Subcutaneous adipose tissue (tissue), 4 donors: Measurements from ENCODE around the gene DCHS2. TPM values are rescaled to one million over a fixed set of nuclear protein-coding genes. Genes with fewer than 3 reads are reported as not detected.

Experiments used
- total RNA-seq, 4 donors: library from RNA; depleted of rRNA; stranded (reverse); fragments of >200 nt; gene quantifications; one replicate each; pipeline ENCODE4 v1.1.0, GENCODE V29; 2016
- TF ChIP-seq, protein P1 (sequence below): fragments of 450-650 bp; IDR thresholded peaks from one replicate; pipeline ENCODE4 v1.5.1; 2016; ENCODE audit warnings: low read depth, mild to moderate bottlenecking, control low read depth, antibody characterized with exemption, moderate library complexity

Gene DCHS2
- total RNA-seq, 4 donors from 2014 or later: not detected

DNA sequence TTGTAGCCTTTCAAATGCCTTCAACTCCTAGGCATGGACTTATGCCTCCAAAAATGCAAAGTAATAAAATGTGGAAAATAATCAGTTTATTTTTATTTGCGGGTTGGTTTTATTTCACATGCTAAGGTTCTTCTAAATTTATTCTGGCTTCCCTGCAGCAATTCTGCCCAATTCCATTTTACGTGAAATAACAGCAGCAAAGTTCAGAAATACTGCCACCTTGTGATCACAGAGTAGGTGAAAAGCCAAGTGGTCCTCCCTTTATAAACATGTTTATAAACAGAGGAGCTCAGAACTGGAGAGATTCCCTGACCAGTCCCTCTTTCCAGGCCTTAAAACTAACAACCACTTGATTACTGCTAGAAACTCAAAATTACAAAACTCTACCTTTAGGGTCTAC is 14.7 kb upstream of the DCHS2 start:
- TF ChIP-seq, protein P1, sequence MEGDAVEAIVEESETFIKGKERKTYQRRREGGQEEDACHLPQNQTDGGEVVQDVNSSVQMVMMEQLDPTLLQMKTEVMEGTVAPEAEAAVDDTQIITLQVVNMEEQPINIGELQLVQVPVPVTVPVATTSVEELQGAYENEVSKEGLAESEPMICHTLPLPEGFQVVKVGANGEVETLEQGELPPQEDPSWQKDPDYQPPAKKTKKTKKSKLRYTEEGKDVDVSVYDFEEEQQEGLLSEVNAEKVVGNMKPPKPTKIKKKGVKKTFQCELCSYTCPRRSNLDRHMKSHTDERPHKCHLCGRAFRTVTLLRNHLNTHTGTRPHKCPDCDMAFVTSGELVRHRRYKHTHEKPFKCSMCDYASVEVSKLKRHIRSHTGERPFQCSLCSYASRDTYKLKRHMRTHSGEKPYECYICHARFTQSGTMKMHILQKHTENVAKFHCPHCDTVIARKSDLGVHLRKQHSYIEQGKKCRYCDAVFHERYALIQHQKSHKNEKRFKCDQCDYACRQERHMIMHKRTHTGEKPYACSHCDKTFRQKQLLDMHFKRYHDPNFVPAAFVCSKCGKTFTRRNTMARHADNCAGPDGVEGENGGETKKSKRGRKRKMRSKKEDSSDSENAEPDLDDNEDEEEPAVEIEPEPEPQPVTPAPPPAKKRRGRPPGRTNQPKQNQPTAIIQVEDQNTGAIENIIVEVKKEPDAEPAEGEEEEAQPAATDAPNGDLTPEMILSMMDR: no peak

DNA sequence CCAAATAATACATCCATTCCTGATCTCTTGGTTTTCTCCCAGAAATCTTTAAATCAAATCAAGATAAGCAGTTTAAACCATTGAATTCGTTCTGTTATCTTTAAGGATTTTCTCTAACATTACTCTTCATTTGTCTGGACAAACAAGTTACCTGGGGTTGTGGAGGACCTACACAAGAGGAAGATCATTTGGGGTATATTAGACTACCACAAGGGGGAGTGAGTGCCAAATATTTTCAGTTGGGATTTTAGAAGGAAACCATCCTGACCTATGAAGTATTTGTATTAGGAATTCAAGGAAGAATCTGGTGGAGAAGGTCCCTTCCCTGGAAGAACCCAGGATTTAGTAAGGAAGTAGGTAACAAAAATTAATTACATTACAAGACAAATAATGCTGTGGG is 12.0 kb upstream of the DCHS2 start:
- TF ChIP-seq, protein P1: no peak

DNA sequence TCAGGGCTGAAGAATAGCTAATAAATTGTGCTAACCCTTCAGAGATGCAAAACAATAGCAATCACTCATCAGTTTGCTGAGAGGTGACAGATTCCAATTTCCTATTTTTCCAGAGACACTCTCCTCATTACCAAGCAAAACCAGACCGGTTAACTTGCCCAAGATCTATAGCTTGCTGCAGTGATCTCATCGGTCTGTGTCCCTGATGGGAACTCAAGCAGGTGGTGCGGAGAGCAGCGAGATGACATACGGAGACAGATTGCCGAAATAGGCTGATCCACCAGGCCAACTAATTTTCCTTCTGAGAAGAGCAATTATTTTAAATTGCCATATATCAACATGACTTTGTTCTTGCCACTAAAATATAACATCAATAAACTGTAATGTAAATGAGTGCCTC is 10.5 kb upstream of the DCHS2 start:
- TF ChIP-seq, protein P1: no peak

DNA sequence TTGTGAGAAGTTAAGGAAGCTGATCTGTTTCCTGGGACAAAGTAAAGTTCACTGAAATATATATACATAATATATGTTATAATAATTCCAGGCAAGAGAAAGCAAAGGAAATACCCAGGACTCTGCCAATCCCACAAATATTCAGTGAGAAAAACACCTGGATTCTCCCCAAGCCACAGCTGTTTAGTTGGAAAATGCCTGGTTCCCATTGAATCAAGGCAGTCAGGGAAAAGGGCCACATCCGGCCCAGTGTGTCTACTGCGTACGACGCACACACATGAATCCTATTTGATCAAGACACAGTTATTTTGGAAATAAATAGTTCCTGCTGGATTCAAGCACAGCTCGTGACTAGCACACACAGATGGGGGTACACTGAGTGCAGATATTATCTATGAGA is 6.3 kb upstream of the DCHS2 start:
- TF ChIP-seq, protein P1: no peak

DNA sequence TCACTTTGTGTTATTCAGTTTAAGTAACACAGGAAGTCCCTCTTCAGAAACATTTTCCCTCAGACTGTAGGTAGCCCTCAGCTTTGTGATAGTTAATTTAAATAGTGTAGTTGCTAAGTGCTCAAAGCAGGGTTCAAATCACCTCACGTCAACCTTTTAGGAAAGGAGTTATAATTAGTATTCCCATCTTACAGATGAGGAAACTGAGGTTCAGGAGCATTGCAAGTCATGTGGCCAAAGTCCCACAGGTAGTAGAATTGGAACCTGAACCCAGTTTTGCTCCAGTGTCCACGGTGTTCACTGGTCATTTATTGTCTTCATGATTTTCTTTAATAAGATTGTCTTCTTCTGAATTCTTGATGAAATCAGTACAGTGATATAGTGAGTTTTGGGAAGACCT is 4.3 kb upstream of the DCHS2 start:
- TF ChIP-seq, protein P1: no peak

DNA sequence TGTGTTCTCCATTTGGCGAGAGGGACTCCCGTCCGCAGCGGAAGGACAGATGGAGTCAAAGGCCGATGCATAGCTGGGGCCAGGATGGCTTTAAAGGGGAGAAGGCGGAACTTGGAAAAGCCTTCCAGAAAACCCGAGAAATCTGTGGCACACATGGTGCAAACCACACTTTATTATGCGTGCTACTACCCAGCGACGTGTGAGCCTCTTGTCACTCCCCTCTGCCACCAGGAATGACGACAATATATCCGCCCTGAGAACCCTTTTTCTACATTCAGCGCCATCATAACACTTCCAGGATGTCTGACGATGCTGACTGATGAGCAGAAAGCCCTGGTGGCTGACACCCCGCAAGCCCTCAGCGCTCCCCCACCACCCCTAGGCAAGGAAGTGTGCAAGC is 689 bp upstream of the DCHS2 start:
- TF ChIP-seq, protein P1: no peak

DNA sequence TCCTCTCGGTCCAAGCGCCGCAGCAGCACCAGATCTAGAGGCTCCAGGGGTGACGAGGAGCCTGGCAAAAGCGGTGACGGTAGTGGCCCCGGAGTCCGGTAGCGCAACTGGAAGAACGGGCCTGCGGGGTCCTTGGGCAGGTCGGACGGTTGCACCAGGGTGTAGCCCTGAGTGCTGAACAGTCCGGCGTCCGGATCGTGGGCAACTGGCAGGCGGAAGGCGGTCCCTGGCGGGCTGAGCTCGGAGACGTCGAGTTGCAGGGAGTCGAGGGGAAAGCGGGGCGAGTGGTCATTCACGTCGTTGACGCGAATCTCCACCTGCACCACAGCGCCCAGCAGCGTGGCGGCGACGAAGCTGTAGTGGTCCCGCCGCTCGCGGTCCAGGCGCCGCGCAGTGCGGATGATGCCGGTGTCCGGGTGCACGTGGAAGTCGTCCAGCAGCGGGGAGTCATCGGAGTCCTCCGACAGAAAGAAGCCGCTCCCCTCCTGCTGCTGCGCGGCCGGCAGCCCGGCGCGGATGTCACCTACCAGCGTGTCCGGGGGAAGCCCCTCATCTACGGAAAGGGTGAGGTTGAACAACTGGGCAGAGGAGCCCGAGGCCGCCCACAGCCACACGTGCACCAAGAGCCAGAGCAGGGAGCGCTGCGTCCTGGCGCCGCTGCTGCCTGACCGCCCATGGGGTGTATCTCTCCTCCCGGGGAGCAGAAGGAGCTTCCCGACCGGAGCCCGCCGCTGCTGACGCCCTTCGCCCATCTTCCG is 837 bp downstream of the DCHS2 start:
- TF ChIP-seq, protein P1: no peak
